Stimulated activated CD4-positive, alpha-beta T cell treated with anti-CD3 and anti-CD28 coated beads, Interleukin-2, amount 100 ng/mL, for 24 hours (primary cell): ENCODE results near the gene PRR14L.
"Not testable (repeated sequence)": the region's sequence is repeated elsewhere in the genome, so short reads cannot be mapped to it uniquely, and the experiment has no call there.

Experiments used
- DNase-seq, 2 donors: peaks; one replicate each; pipeline ENCODE4 v3.0.0-alpha.2; 2020

PRR14L gene

GRCh38 chr22:31739795-31740201, 10.1 kb downstream of the PRR14L start:
- DNase-seq = no peak

GRCh38 chr22:31738566-31738965, 11.4 kb downstream of the PRR14L start:
- DNase-seq = no peak

- no peak for DNase-seq
These were observed 12.0 kb downstream of the PRR14L start for GRCh38 chr22:31737932-31738331.

GRCh38 chr22:31736458-31736857, 13.5 kb downstream of the PRR14L start:
- no peak for DNase-seq

- DNase-seq = no peak
These were observed 15.4 kb downstream of the PRR14L start for GRCh38 chr22:31734512-31734911.

GRCh38 chr22:31733580-31734079, 16.3 kb downstream of the PRR14L start:
- no peak for DNase-seq

GRCh38 chr22:31732089-31732829, 17.7 kb downstream of the PRR14L start:
- no peak for DNase-seq

- no peak for DNase-seq
These were observed 19.6 kb downstream of the PRR14L start for GRCh38 chr22:31730344-31730711.

- no peak for DNase-seq
These were observed 21.1 kb downstream of the PRR14L start for GRCh38 chr22:31728857-31729256.

GRCh38 chr22:31726692-31727091, 23.2 kb downstream of the PRR14L start:
- no peak for DNase-seq

GRCh38 chr22:31723723-31724122, 26.2 kb downstream of the PRR14L start:
- no peak for DNase-seq

GRCh38 chr22:31719850-31720471, 30.0 kb downstream of the PRR14L start:
- DNase-seq = no peak

- DNase-seq = no peak
These were observed 34.7 kb downstream of the PRR14L start for GRCh38 chr22:31715147-31715778.

- DNase-seq = not testable (repeated sequence)
These were observed 38.7 kb downstream of the PRR14L start for GRCh38 chr22:31711226-31711625.

- DNase-seq = no peak
These were observed 42.4 kb downstream of the PRR14L start for GRCh38 chr22:31707519-31707918.

- DNase-seq = no peak
These were observed 54.5 kb downstream of the PRR14L start for GRCh38 chr22:31695423-31695822.

GRCh38 chr22:31694046-31694445, 55.9 kb downstream of the PRR14L start:
- DNase-seq = not testable (repeated sequence)

GRCh38 chr22:31692186-31692886, 57.6 kb downstream of the PRR14L start:
- no peak for DNase-seq

GRCh38 chr22:31691408-31691807, 58.5 kb downstream of the PRR14L start:
- DNase-seq = no peak

GRCh38 chr22:31683181-31684105, 66.5 kb downstream of the PRR14L start:
- no peak for DNase-seq

- no peak for DNase-seq
These were observed 67.2 kb downstream of the PRR14L start for GRCh38 chr22:31682751-31683150.
